ENCODE measurements around the gene MROH2A. TPM values are rescaled to one million over a fixed set of nuclear protein-coding genes. Genes with fewer than 3 reads are reported as not detected.

Gene MROH2A
- total RNA-seq, 1 donor from 2014 or later = not detected

DNA sequence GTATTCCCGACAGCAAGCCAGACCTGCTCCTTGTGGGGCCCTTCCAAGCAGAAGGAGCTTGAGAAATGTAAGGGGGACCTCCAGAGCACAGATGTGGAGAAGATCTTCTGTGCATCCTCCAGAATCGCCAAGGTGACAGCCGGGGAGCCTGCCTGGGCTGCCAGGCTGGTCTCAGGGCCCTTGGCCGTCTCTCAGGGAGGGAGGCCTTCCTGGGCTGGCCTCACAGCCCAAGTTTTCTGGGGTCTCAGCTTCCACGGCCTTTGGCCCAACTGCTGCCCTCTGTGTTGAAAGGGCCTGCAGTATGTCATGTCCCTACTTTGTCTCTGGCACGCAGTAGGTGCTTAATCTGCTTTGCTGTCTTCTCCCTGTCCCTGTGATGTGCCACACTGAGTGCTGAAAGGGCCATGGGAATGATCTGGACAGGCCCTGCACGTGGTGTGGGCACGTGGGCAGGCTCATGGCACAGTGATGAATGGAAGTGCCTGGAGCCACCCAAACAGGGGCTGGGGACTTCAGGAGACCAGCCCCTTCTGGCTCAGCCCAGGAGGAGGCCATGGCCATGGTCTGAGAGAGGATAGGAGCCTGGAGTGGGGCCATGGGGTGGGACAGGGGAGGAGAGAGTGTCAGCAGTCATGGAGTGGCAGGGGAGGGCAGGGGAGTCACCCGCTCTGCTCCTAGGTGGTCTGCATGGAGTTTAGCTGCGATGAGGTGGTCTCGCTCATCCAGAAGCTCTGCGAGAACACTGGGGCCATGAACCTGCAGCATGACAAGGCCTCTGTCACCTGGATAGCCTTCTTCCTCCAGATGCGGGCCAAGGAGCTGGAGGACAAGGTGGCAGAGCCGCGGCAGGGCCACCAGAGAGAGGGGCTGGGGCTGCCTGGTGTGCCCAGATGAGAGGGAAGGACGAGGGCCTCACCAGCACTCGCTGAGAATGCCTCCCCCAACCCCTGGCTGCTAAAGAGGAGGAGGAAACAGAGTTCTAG lies 40.8 kb downstream of the MROH2A start:
- H3K27ac Mint-ChIP-seq = no peak overlapping the region

DNA sequence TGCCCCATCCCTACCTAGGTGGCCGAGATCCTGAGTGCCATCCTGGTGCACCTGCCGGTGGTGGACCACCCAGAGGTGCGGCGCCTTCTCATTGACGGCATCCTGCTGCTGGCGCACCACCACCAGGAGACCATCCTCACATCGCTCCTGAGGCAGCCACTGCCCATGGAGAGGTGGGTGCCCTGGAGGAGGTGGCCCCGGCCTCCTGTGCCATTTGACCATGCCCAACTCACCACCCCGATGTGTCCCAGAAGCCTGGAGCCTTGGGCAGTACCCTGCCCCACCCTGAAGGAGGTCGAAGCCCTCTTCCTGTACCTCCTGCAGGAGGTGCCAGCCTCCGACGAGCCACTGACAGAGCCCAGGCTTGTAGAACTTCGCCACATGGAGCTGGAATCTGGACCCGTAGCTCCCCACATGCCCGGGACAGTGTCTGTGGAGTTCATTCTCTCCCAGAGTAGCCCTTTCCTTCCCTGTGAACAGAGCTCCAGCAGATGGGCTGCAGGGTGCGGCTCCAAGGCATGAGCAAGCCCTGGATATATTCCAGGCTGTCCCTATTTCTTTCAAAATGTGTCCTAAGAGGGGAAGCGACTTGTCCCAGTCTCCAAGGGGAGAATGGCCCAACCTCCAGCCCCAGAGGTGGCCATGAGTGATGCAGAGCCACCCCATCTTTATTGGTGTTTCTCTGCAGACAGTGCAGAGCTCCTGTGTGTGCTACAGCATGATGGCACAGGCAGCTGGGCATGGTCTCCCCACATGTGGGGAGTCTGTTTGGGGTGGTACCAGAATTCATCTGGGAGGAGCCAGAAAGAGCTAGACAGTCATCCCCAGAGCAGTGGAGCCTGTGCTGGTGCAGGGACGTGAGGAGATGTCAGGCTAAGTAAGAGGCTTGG lies 42.0 kb downstream of the MROH2A start:
- Mint-ChIP-seq H3K9me3 (no peaks in the 10 kb centered on the region), H3K36me3 (no peaks in the 10 kb centered on the region)
- peak; percentile 62 for DNase-seq (ENCODE audit: extremely low spot score, unreplicated experiment)

More for the DNA sequence above, 40.8 kb downstream of the MROH2A start:
- H3K27me3 Mint-ChIP-seq = peaks cover 6% of the 10 kb centered on the region
- no peak overlapping the region for H3K4me3 Mint-ChIP-seq
- H3K9me3 Mint-ChIP-seq = no peaks in the 10 kb centered on the region
- peak; percentile 64 for DNase-seq (ENCODE audit: extremely low spot score, unreplicated experiment)
- peaks cover 11% of the 10 kb centered on the region for H3K4me1 Mint-ChIP-seq (ENCODE audit: unreplicated experiment)
- H3K36me3 Mint-ChIP-seq = no peaks in the 10 kb centered on the region
- TF ChIP-seq, protein P1, sequence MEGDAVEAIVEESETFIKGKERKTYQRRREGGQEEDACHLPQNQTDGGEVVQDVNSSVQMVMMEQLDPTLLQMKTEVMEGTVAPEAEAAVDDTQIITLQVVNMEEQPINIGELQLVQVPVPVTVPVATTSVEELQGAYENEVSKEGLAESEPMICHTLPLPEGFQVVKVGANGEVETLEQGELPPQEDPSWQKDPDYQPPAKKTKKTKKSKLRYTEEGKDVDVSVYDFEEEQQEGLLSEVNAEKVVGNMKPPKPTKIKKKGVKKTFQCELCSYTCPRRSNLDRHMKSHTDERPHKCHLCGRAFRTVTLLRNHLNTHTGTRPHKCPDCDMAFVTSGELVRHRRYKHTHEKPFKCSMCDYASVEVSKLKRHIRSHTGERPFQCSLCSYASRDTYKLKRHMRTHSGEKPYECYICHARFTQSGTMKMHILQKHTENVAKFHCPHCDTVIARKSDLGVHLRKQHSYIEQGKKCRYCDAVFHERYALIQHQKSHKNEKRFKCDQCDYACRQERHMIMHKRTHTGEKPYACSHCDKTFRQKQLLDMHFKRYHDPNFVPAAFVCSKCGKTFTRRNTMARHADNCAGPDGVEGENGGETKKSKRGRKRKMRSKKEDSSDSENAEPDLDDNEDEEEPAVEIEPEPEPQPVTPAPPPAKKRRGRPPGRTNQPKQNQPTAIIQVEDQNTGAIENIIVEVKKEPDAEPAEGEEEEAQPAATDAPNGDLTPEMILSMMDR (conservative IDR thresholded peaks at IDR 0.05) = no peak

DNA sequence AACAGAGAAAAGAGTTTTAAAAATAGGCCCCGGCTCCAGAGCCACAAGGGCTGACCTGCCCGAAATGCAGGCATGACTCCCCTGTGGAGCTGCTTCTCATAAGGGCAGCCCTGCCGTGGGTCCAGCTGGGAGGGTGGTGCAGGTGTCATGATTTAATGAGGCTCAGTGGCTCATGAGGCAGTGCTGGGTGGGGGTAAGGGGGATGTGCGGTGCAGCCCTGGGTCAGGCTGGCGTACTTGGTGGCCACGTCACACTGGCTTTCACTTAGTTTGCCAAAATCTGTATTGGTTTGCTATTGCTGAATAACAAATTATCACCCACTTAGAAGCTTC lies 42.6 kb downstream of the MROH2A start:
- Mint-ChIP-seq H3K27me3 (peaks cover 4% of the 10 kb centered on the region), H3K27ac (no peak overlapping the region), H3K4me1 (ENCODE audit: unreplicated experiment) (peaks cover 11% of the 10 kb centered on the region), H3K9me3 (no peaks in the 10 kb centered on the region), H3K4me3 (no peak overlapping the region), H3K36me3 (no peaks in the 10 kb centered on the region)
- TF ChIP-seq, protein P1 (conservative IDR thresholded peaks at IDR 0.05) = no peak
- DNase-seq (ENCODE audit: extremely low spot score, unreplicated experiment) = no peak

More for the DNA sequence above, 42.0 kb downstream of the MROH2A start:
- Mint-ChIP-seq H3K4me3 (no peak overlapping the region), H3K27me3 (peaks cover 4% of the 10 kb centered on the region), H3K4me1 (ENCODE audit: unreplicated experiment) (peaks cover 11% of the 10 kb centered on the region), H3K27ac (no peak overlapping the region)
- TF ChIP-seq, protein P1 (conservative IDR thresholded peaks at IDR 0.05) = no peak

DNA sequence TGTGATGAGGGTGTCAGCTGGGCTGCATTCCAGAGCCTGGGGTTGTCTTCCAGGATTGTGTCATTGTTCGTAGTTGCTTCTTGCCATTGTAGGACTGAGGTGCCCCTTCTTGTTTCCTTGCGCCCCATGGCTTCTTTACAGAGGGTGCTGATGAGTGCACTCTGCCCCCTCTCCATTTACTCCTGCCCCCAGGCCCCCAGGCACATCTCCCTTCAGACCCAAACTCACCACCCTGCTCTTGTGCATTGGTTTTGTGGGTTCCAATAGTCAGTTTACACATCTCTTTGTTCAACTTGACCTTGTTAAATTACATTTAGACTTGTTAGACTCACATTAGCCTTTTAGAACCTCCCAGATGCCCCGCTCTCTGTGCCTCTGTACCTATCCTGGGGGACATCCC lies 43.1 kb downstream of the MROH2A start:
- no peaks in the 10 kb centered on the region for H3K36me3 Mint-ChIP-seq
- DNase-seq (ENCODE audit: extremely low spot score, unreplicated experiment) = no peak
- H3K4me3 Mint-ChIP-seq = no peak overlapping the region
- H3K27ac Mint-ChIP-seq = no peak overlapping the region
- TF ChIP-seq, protein P1 (conservative IDR thresholded peaks at IDR 0.05) = no peak
- no peaks in the 10 kb centered on the region for H3K9me3 Mint-ChIP-seq
- H3K27me3 Mint-ChIP-seq = peaks cover 4% of the 10 kb centered on the region
- H3K4me1 Mint-ChIP-seq (ENCODE audit: unreplicated experiment) = peaks cover 11% of the 10 kb centered on the region

DNA sequence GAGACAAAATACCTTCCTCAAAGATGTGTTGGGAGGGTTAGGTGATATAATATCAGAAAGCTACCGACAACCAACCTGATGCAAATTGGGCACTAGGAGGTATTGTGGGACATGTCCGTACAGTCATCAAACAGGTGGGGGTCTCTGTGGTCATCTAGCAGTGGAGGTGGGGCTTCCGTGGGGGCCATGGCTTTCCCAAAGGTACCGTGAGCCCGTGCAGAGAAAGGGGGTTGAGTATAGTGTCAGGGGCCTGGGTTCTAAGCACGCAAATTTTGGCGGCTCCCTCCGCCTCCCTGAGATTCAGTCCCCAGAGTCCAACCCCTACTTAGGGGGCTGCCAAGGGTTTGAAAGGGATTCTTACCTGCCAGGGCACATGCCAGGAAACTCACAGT lies 43.6 kb downstream of the MROH2A start:
- Mint-ChIP-seq H3K36me3 (no peaks in the 10 kb centered on the region), H3K4me1 (ENCODE audit: unreplicated experiment) (peaks cover 6% of the 10 kb centered on the region), H3K27ac (no peak overlapping the region), H3K9me3 (no peaks in the 10 kb centered on the region), H3K27me3 (peaks cover 4% of the 10 kb centered on the region), H3K4me3 (no peak overlapping the region)
- peak; percentile 60 for DNase-seq (ENCODE audit: extremely low spot score, unreplicated experiment)
- TF ChIP-seq, protein P1 (conservative IDR thresholded peaks at IDR 0.05) = no peak
